ENCODE results near the gene ADAM19. TPM values are rescaled to one million over a fixed set of nuclear protein-coding genes. Genes with fewer than 3 reads are reported as not detected.

The ADAM19 gene
- total RNA-seq, 6 experiments from 2014 or later = 1.8 to 9.4 (median 4.5) TPM

- DNase-seq (no peak), ATAC-seq (peak in 3 of 4 donors; percentile 16 to 34 (median 30))
- Histone ChIP-seq H3K27ac (no peak overlapping the region), H3K27me3 (no peaks in the 10 kb centered on the region), H3K36me3 (peaks cover 0 to 8% (median 1%) of the 10 kb centered on the region in 4 donors), H3K4me3 (no peak overlapping the region), H3K4me1 (no peaks in the 10 kb centered on the region), H3K9me3 (no peaks in the 10 kb centered on the region)
- TF ChIP-seq CTCF (IDR thresholded peaks at IDR 0.05) (no peak), POLR2A (IDR thresholded peaks at IDR 0.05) (no peak)
- intact Hi-C loops (cut with DNase I) = no loop called here
- WGBS (ENCODE audit: insufficient coverage, low coverage, low lambda C conversion rate, missing lambda C conversion rate) = 81% methylated on average over 8 of the region's 8 CpGs
Measured at GRCh38 chr5:157502143-157502647, 73.4 kb downstream of the ADAM19 start.

GRCh38 chr5:157497875-157498611 lies 77.5 kb downstream of the ADAM19 start:
- H3K4me3 ChIP-seq = no peak overlapping the region
- intact Hi-C loops (cut with DNase I) = no loop called here
- no peak for DNase-seq
- 69% methylated on average over 3 of the region's 10 CpGs for WGBS (ENCODE audit: insufficient coverage, low coverage, low lambda C conversion rate, missing lambda C conversion rate)
- H3K36me3 ChIP-seq = peaks cover 0 to 5% (median 0%) of the 10 kb centered on the region in 4 donors
- H3K27me3 ChIP-seq = no peaks in the 10 kb centered on the region
- no peaks in the 10 kb centered on the region for H3K9me3 ChIP-seq
- no peak for TF ChIP-seq POLR2A (IDR thresholded peaks at IDR 0.05)
- peak in 2 of 4 donors; percentile 24 to 29 for ATAC-seq
- no peak overlapping the region for H3K27ac ChIP-seq
- H3K4me1 ChIP-seq = peaks cover 0 to 5% (median 0%) of the 10 kb centered on the region in 4 donors

- 100% methylated on average over 1 of the region's 8 CpGs for WGBS (ENCODE audit: insufficient coverage, low coverage, low lambda C conversion rate, missing lambda C conversion rate)
- Histone ChIP-seq H3K27me3 (no peaks in the 10 kb centered on the region), H3K36me3 (peaks cover 0 to 6% (median 0%) of the 10 kb centered on the region in 4 donors), H3K4me3 (no peak overlapping the region), H3K4me1 (peaks cover 0 to 5% (median 0%) of the 10 kb centered on the region in 4 donors), H3K27ac (no peak overlapping the region), H3K9me3 (no peaks in the 10 kb centered on the region)
- intact Hi-C loops (cut with DNase I) = no loop called here
- TF ChIP-seq POLR2A (IDR thresholded peaks at IDR 0.05) = no peak
- no peak for TF ChIP-seq CTCF (IDR thresholded peaks at IDR 0.05)
- ATAC-seq (peak in 1 of 4 donors; percentile 20), DNase-seq (no peak)
Measured at GRCh38 chr5:157496864-157497263, 78.7 kb downstream of the ADAM19 start.

- Histone ChIP-seq H3K4me3 (no peak overlapping the region), H3K36me3 (peaks cover 0 to 13% (median 3%) of the 10 kb centered on the region in 4 donors), H3K27me3 (no peaks in the 10 kb centered on the region), H3K4me1 (peaks cover 0 to 5% (median 0%) of the 10 kb centered on the region in 4 donors), H3K9me3 (no peaks in the 10 kb centered on the region), H3K27ac (peak overlapping the region in 1 of 3 donors; percentile 45)
- ATAC-seq (peak; percentile 44 to 89 (median 68)), DNase-seq (peak in 1 of 3 donors; percentile 70)
- intact Hi-C loops (cut with DNase I) = no loop called here
- 47% methylated on average over 4 of the region's 5 CpGs for WGBS (ENCODE audit: insufficient coverage, low coverage, low lambda C conversion rate, missing lambda C conversion rate)
- no peak for TF ChIP-seq POLR2A (IDR thresholded peaks at IDR 0.05)
- TF ChIP-seq CTCF (IDR thresholded peaks at IDR 0.05) = no peak
Measured at GRCh38 chr5:157494178-157494832, 81.3 kb downstream of the ADAM19 start.

GRCh38 chr5:157492886-157493285 lies 82.7 kb downstream of the ADAM19 start:
- H3K27ac ChIP-seq = no peak overlapping the region
- DNase-seq = no peak
- peaks cover 0 to 22% (median 4%) of the 10 kb centered on the region in 4 donors for H3K36me3 ChIP-seq
- ATAC-seq = peak in 1 of 4 donors; percentile 29
- WGBS (ENCODE audit: insufficient coverage, low coverage, low lambda C conversion rate, missing lambda C conversion rate) = 80% methylated on average over 2 of the region's 9 CpGs
- H3K4me1 ChIP-seq = peaks cover 0 to 5% (median 0%) of the 10 kb centered on the region in 4 donors
- intact Hi-C loops (cut with DNase I) = no loop called here
- no peak for TF ChIP-seq POLR2A (IDR thresholded peaks at IDR 0.05)
- no peak for TF ChIP-seq CTCF (IDR thresholded peaks at IDR 0.05)
- no peak overlapping the region for H3K4me3 ChIP-seq
- H3K9me3 ChIP-seq = no peaks in the 10 kb centered on the region
- H3K27me3 ChIP-seq = no peaks in the 10 kb centered on the region
